WTC11 (cell line): ENCODE measurements around the gene LIMS1.

Experiments used
- AFF4 ChIP-seq: sonication (generic); formaldehyde crosslinking; IDR thresholded peaks from 2 replicates; pipeline ENCODE4 v1.8.1; 2023; ENCODE audit warnings: mild to moderate bottlenecking, missing genetic modification reagents, borderline replicate concordance
- ATF6 ChIP-seq: sonication (generic); formaldehyde crosslinking; IDR thresholded peaks from 2 replicates; pipeline ENCODE4 v1.8.1; 2023; ENCODE audit warnings: mild to moderate bottlenecking, missing genetic modification reagents
- CREM ChIP-seq: sonication (generic); formaldehyde crosslinking; IDR thresholded peaks from 2 replicates; pipeline ENCODE4 v1.8.1; 2022; ENCODE audit warnings: mild to moderate bottlenecking, missing genetic modification reagents, moderate library complexity
- CTCF ChIP-seq: fragments of 200-600 bp; IDR thresholded peaks from 2 replicates; pipeline ENCODE4 v1.8.0; 2022; ENCODE audit warnings: antibody characterized with exemption
- FOXK1 ChIP-seq: sonication (generic); formaldehyde crosslinking; IDR thresholded peaks from 2 replicates; pipeline ENCODE4 v1.8.0; 2022; ENCODE audit warnings: mild to moderate bottlenecking, moderate library complexity, missing genetic modification reagents
- FOXP1 ChIP-seq: sonication (generic); formaldehyde crosslinking; IDR thresholded peaks from 2 replicates; pipeline ENCODE4 v1.8.0; 2022; ENCODE audit warnings: missing genetic modification reagents, mild to moderate bottlenecking, moderate library complexity, borderline replicate concordance
- GABPB1 ChIP-seq: sonication (generic); formaldehyde crosslinking; IDR thresholded peaks from 2 replicates; pipeline ENCODE4 v1.8.1; 2023; ENCODE audit warnings: mild to moderate bottlenecking, missing genetic modification reagents
- JUN ChIP-seq: sonication (generic); formaldehyde crosslinking; IDR thresholded peaks from 2 replicates; pipeline ENCODE4 v1.8.0; 2023; ENCODE audit warnings: mild to moderate bottlenecking, missing genetic modification reagents
- MXD4 ChIP-seq: fragments of 250-450 bp; sonication (Bioruptor Pico); IDR thresholded peaks from 2 replicates; pipeline ENCODE4 v1.8.0; 2021; ENCODE audit warnings: mild to moderate bottlenecking, moderate library complexity, borderline replicate concordance
- RELA ChIP-seq: sonication (generic); formaldehyde crosslinking; IDR thresholded peaks from 2 replicates; pipeline ENCODE4 v1.8.1; 2022; ENCODE audit warnings: missing genetic modification reagents, mild to moderate bottlenecking, borderline replicate concordance
- SP1 ChIP-seq: sonication (generic); formaldehyde crosslinking; conservative IDR thresholded peaks from 2 replicates; pipeline ENCODE4 v1.8.1; 2022; ENCODE audit warnings: missing genetic modification reagents
- STAT6 ChIP-seq: sonication (generic); formaldehyde crosslinking; conservative IDR thresholded peaks from 2 replicates; pipeline ENCODE4 v1.8.1; 2023; ENCODE audit warnings: mild to moderate bottlenecking, low read depth, missing genetic modification reagents, moderate library complexity
- ZNF263 ChIP-seq: sonication (generic); formaldehyde crosslinking; IDR thresholded peaks from 2 replicates; pipeline ENCODE4 v1.8.1; 2022; ENCODE audit warnings: low read depth, mild to moderate bottlenecking, moderate library complexity, missing genetic modification reagents

GRCh38 chr2:108611021-108611420 is 76.8 kb downstream of the LIMS1 start:
- TF ChIP-seq JUN (CRISPR knock-in tag) (no peak), CTCF (no peak), CREM (no peak), ZNF263 (CRISPR knock-in tag) (no peak), STAT6 (CRISPR knock-in tag) (no peak), SP1 (no peak), RELA (CRISPR knock-in tag) (no peak), FOXP1 (no peak), AFF4 (CRISPR knock-in tag) (no peak), GABPB1 (no peak), FOXK1 (CRISPR knock-in tag) (no peak), ATF6 (CRISPR knock-in tag) (no peak), MXD4 (CRISPR knock-in tag) (no peak)
